Activated gamma-delta T cell (primary cell): ENCODE results near the gene C6orf47.
A peak's percentile ranks its signal among the peaks of the same experiment; 100 is the strongest.

Experiments used
- DNase-seq: peaks from one replicate; lab custom pipeline; 2025; lab: John Stamatoyannopoulos, UW

C6orf47 gene

GRCh38 chr6:31636698-31637596 lies 23.6 kb downstream of the C6orf47 start:
- DNase-seq, result no peak

- no peak for DNase-seq
Observed at GRCh38 chr6:31634969-31635575, 25.5 kb downstream of the C6orf47 start.

DNA sequence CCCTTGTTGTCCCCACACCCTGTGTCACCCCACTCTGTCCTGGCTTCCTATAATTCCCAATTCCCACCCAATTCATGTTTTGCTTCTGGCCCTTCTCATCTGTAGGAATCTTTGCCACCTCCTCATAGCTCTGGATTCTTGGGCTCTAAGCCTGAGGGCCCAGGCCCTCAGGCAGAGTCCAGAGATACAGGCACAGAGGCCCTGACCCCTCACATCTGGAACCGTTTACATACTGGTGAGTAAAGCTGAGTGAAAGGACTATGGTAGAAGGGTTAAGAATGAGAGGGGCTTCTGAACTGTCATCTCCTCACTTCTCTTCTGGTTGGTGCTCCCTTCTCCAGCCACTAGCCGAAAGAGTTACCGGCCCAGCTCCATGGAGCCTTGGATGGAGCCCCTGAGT lies 26.4 kb downstream of the C6orf47 start:
- DNase-seq, result no peak

- DNase-seq, result no peak
Observed at GRCh38 chr6:31633447-31633846, 27.1 kb downstream of the C6orf47 start.

DNA sequence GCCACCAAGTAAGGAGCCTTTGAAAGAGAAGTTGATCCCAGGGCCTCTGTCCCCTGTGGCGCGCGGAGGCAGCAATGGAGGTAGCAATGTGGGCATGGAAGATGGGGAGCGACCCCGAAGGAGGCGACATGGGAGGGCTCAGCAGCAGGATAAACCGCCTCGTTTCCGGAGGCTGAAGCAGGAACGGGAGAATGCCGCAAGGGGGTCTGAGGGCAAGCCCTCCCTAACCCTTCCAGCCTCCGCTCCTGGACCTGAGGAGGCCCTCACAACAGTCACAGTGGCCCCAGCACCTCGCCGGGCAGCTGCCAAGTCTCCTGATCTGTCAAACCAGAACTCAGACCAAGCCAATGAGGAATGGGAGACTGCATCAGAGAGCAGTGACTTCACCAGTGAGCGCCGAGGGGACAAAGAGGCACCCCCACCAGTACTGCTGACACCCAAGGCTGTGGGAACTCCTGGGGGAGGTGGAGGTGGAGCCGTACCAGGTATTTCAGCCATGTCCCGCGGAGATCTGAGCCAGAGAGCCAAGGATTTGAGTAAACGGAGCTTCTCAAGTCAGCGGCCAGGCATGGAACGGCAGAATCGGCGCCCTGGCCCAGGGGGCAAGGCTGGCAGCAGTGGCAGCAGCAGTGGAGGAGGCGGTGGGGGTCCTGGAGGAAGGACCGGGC lies 28.2 kb downstream of the C6orf47 start:
- no peak for DNase-seq

DNA sequence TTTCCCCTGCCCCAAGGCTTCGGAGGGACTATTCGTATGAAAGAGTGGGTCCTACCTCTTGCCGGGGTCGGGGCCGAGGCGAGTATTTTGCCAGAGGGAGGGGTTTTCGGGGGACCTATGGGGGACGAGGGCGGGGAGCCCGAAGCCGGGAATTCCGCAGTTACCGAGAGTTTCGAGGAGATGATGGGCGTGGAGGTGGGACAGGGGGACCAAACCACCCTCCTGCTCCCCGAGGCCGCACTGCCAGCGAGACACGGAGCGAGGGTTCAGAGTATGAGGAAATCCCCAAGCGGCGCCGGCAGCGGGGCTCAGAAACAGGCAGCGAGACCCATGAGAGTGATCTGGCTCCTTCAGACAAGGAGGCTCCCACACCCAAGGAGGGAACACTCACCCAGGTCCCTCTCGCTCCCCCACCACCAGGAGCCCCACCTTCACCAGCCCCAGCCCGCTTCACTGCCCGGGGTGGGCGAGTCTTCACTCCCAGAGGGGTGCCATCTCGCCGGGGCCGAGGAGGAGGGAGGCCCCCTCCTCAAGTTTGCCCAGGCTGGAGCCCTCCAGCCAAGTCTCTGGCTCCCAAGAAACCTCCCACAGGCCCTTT lies 28.8 kb downstream of the C6orf47 start:
- no peak for DNase-seq

- DNase-seq, result no peak
Observed at GRCh38 chr6:31631209-31631608, 29.4 kb downstream of the C6orf47 start.

- DNase-seq, result no peak
Observed at GRCh38 chr6:31630177-31630934, 30.2 kb downstream of the C6orf47 start.

- DNase-seq, result no peak
Observed at GRCh38 chr6:31629014-31629413, 31.6 kb downstream of the C6orf47 start.

GRCh38 chr6:31627690-31628287 lies 32.8 kb downstream of the C6orf47 start:
- DNase-seq, result no peak

DNA sequence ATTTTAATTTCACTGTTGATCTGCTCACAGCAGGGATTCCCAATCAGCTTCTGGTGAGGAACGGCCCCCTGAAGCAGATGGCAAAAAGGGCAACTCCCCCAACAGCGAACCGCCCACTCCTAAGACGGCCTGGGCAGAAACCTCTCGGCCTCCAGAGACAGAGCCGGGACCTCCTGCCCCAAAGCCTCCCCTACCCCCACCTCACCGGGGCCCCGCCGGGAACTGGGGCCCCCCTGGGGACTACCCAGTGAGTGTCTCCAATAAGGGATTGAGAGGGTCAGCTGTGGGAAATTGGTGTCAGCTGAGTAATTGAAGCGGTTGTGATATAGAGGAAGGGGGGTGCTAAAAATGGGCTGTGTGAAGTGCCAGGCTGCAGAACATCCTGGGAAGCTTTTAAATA lies 33.6 kb downstream of the C6orf47 start:
- DNase-seq, result no peak

DNA sequence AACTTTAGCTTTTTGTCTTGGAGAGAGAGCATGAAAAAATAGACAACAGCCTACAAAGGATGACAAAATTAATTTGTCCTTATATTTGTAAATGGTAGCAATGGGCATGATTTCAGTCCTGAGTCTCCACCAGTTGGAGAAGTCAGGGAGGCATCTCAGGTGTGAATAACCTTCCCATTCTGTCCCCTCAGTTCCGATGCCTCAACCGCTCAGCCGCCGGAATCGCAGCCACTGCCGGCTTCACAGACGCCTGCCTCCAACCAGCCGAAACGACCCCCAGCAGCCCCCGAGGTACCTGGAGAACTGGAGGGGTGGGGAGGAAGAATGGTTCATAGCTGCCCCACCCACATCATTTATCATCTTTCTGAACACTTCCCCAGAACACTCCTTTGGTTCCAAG lies 36.5 kb downstream of the C6orf47 start:
- DNase-seq, result no peak

DNA sequence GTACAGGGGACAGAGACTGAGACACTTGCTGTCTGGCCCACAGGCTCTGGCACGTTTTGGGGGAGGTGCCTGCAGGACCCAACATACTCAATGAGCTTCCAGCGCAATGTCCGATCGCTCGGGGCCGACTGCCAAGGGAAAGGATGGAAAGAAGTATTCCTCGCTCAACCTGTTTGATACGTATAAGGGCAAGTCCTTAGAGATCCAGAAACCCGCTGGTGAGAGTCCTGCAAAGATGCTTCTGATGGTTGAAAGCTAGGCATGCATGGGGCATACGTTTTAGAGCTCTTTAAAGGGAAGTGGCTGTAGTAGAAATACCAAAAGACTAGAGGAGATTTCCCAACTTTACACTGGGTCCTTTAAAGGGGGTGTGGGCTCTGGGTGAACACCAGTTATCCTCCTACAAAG lies 37.9 kb downstream of the C6orf47 start:
- DNase-seq, result no peak

- no peak for DNase-seq
Observed at GRCh38 chr6:31621991-31622390, 38.6 kb downstream of the C6orf47 start.

- no peak for DNase-seq
Observed at GRCh38 chr6:31621320-31621939, 39.1 kb downstream of the C6orf47 start.

GRCh38 chr6:31620586-31621319 lies 39.8 kb downstream of the C6orf47 start, which contains the start of gene PRRC2A:
Gene PRRC2A (plus strand): TSS chr6:31620715. CDS start chr6:31622790, 2,075 bp downstream.
- peak; percentile 88 for DNase-seq

DNA sequence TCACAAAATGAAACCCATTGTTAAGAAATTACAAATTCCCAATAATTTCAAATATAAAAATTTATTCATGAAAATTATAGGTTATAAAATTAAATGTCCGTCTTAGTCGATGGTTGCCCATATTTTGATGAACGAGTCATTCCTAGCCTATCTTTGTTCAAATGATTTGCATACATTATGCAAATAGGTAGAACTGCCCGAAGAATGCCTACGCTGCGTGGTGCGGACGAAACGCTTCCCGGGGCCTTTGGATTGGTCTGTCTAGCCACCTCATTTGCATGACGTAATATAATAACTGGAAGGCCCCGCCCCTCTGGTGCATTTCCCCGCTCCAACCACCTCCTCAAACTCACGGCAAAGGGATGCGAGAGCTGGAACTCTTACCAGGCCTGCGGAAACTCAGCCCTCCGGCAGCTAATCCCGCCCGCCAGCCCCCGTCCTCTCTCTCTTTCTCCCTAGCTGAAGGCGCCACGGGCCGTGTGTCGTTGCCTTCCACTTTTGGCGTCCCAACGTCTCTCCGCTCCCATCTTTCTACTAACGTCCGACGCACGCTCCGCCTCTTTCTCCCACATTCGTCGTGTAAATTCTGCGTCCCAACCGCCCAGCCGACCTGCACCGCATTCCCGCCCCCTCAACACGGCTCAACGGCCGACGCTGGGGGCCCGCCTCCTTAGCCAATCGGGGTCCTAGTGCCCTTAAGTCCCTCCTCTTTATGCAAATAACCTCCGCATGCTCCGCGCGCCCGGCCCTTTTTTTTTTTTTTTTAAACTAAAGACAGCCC lies 40.6 kb downstream of the C6orf47 start:
- DNase-seq, result peak; percentile 90

DNA sequence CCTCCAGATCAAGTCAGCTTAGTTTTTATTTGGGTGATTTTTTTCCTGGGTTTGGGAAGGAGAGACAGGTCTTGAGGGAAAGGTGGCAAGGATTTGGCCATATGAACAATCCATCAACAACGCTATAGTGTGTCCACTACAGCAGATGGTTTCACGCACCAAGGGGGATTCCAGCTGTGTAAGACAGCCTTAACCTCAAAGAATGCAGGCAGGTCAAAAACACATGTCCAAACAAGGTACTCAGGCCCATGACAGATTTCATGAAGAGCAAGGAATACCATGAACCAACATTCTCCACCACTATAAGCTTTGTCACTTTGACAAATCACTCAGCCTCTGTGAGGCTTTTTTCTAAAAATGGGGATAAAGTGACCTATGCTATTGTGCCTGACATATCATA lies 43.6 kb downstream of the C6orf47 start:
- DNase-seq, result no peak

DNA sequence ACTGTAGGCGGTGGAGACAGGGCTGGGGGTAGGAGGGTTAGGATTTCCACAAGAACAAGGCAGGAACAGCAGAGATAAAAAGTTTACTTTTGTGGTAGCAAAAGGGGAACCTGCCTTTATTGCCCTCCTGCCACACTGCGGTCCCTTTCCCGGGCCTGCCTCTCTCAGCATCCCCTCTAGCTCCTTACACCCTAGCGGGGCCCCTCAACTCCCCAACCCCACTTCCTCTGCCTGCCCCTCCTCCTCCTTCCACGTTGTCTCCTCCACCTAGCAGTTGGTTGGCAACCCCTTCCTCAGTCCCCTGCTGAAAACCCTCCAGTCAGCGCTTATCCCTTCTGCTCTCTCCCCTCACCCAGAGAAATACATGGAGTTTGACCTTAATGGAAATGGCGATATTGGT lies 44.8 kb downstream of the C6orf47 start:
- no peak for DNase-seq
